ENCODE results near the gene ELAPOR1. TPM values are rescaled to one million over a fixed set of nuclear protein-coding genes. Genes with fewer than 3 reads are reported as not detected.

ELAPOR1 gene
- total and polyA plus RNA-seq, 2 of the 4 experiments (the other 2 are of a cell fraction): 0.54 to 1.6 TPM

DNA sequence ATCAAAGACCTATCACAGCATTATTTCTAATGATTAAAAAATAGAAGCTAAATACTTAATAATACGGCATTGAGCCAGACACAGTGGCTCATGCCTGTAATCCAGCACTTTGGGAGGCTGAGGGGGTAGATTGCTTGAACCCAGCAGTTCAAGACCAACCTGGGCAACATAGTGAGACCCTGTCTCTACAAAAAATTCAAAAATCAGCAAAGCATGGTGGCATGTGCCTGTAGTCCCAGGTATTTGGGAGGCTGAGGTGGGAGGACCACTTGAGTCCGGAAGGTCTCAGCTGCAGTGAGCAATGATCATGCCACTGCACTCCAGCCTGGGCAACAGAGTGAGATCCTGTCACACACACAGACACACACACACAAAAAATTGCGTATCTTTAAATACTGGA, 48.8 kb upstream of the ELAPOR1 start:
- Histone ChIP-seq H2BK15ac (ENCODE audit: low read depth, low read length) (no peak overlapping the region), H3K23ac (ENCODE audit: low read depth, low read length) (no peak overlapping the region), H4K20me1 (ENCODE audit: insufficient read depth, low read length) (peaks cover 31% of the 10 kb centered on the region), H3K9me1 (ENCODE audit: insufficient read depth, low read length) (no peaks in the 10 kb centered on the region), H3K27ac (ENCODE audit: insufficient read depth, low read length) (no peak overlapping the region), H2AK9ac (replicated peaks; ENCODE audit: low read depth, low read length, poor library complexity) (no peak overlapping the region), H4K5ac (ENCODE audit: low read depth, low read length) (no peak overlapping the region), H4K8ac (ENCODE audit: low read depth in 2 of 2, low read length in 2 of 2) (no peak overlapping the region), H2AK5ac (ENCODE audit: low read depth, low read length) (no peak overlapping the region), H3K56ac (ENCODE audit: extremely low read depth, insufficient read depth, low read length) (no peak overlapping the region), H3K9ac (ENCODE audit: low read depth, low read length) (no peak overlapping the region), H3K27me3 (ENCODE audit: control insufficient read depth, insufficient read depth, low read length) (no peaks in the 10 kb centered on the region), H2AFZ (replicated peaks; ENCODE audit: low read length, poor library complexity) (no peak overlapping the region), H3K4me3 (ENCODE audit: insufficient read depth, low read depth, low read length) (no peak overlapping the region), H3K14ac (replicated peaks; ENCODE audit: low read depth, low read length) (no peak overlapping the region), H2BK5ac (ENCODE audit: low read depth, low read length, poor library complexity, severe bottlenecking) (no peak overlapping the region), H4K91ac (ENCODE audit: insufficient read depth, low read depth, low read length) (no peak overlapping the region), H2BK20ac (ENCODE audit: low read depth, low read length) (no peak overlapping the region), H3K18ac (ENCODE audit: low read depth, low read length) (no peak overlapping the region), H3K36me3 (ENCODE audit: control insufficient read depth, insufficient read depth, low read length) (peaks cover 31% of the 10 kb centered on the region), H3K79me1 (ENCODE audit: low read depth in 1 of 2, low read length in 2 of 2) (peaks cover 3 to 28% of the 10 kb centered on the region in 2 experiments), H3K4me2 (ENCODE audit: low read depth, low read length) (no peak overlapping the region), H3K9me3 (ENCODE audit: control insufficient read depth, insufficient read depth, low read length) (no peaks in the 10 kb centered on the region), H3K4me1 (ENCODE audit: control insufficient read depth, insufficient read depth, low read length) (no peaks in the 10 kb centered on the region), H3K4ac (ENCODE audit: low read depth, low read length) (no peak overlapping the region), H2BK120ac (ENCODE audit: low read depth, low read length) (no peak overlapping the region)
- DNase-seq (no peak), ATAC-seq (ENCODE audit: low read depth) (no peak)
- TF ChIP-seq RCOR1 (IDR thresholded peaks at IDR 0.05; ENCODE audit: insufficient replicate concordance, low read length) (no peak), NFE2L2 (IDR thresholded peaks at IDR 0.05; ENCODE audit: low read depth, low read length) (no peak), MAFK (IDR thresholded peaks at IDR 0.05; ENCODE audit: low read depth, low read length) (no peak), MAZ (IDR thresholded peaks at IDR 0.05; ENCODE audit: borderline replicate concordance, low read depth, low read length) (no peak), RFX5 (IDR thresholded peaks at IDR 0.05; ENCODE audit: low read depth, low read length) (no peak), CHD1 (IDR thresholded peaks at IDR 0.05; ENCODE audit: low read depth, low read length) (no peak), MXI1 (IDR thresholded peaks at IDR 0.05; ENCODE audit: borderline replicate concordance, low read depth, low read length) (no peak)
- TF ChIP-seq, protein P1, sequence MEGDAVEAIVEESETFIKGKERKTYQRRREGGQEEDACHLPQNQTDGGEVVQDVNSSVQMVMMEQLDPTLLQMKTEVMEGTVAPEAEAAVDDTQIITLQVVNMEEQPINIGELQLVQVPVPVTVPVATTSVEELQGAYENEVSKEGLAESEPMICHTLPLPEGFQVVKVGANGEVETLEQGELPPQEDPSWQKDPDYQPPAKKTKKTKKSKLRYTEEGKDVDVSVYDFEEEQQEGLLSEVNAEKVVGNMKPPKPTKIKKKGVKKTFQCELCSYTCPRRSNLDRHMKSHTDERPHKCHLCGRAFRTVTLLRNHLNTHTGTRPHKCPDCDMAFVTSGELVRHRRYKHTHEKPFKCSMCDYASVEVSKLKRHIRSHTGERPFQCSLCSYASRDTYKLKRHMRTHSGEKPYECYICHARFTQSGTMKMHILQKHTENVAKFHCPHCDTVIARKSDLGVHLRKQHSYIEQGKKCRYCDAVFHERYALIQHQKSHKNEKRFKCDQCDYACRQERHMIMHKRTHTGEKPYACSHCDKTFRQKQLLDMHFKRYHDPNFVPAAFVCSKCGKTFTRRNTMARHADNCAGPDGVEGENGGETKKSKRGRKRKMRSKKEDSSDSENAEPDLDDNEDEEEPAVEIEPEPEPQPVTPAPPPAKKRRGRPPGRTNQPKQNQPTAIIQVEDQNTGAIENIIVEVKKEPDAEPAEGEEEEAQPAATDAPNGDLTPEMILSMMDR (conservative IDR thresholded peaks at IDR 0.05; ENCODE audit: low read depth, low read length): no peak
- TF ChIP-seq, protein P2, sequence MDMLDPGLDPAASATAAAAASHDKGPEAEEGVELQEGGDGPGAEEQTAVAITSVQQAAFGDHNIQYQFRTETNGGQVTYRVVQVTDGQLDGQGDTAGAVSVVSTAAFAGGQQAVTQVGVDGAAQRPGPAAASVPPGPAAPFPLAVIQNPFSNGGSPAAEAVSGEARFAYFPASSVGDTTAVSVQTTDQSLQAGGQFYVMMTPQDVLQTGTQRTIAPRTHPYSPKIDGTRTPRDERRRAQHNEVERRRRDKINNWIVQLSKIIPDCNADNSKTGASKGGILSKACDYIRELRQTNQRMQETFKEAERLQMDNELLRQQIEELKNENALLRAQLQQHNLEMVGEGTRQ (IDR thresholded peaks at IDR 0.05; ENCODE audit: low read depth, low read length): no peak
- TF ChIP-seq, protein P3, sequence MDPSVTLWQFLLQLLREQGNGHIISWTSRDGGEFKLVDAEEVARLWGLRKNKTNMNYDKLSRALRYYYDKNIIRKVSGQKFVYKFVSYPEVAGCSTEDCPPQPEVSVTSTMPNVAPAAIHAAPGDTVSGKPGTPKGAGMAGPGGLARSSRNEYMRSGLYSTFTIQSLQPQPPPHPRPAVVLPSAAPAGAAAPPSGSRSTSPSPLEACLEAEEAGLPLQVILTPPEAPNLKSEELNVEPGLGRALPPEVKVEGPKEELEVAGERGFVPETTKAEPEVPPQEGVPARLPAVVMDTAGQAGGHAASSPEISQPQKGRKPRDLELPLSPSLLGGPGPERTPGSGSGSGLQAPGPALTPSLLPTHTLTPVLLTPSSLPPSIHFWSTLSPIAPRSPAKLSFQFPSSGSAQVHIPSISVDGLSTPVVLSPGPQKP (IDR thresholded peaks at IDR 0.05; ENCODE audit: borderline replicate concordance, low read depth, low read length): no peak
- in situ Hi-C loops (cut with MboI; ENCODE audit: low sequenced_read_pairs) (no loop called here), dilution Hi-C loops (cut with HindIII; ENCODE audit: low sequenced_read_pairs, unreplicated experiment) (no loop called here), intact Hi-C loops (cut with micrococcal nuclease) (no loop called here)
- CTCF ChIA-PET: no interaction called here
- WGBS, 2 experiments (ENCODE audit: extremely low coverage in 2 of 2, insufficient read length in 1 of 2): no CpG with 5 or more reads among the region's 3 CpGs
- no TSS peak for BruUV-seq (replicated peaks)
- POLR2A ChIA-PET (ENCODE audit: unreplicated experiment): no interaction called here

Data from IMR-90 (cell line).